ENCODE data around the gene SLC39A7. TPM values are rescaled to one million over a fixed set of nuclear protein-coding genes. Genes with fewer than 3 reads are reported as not detected.

SLC39A7 gene
- total RNA-seq, 1 experiment from 2014 or later, result 130 TPM

GRCh38 chr6:33167374-33168283, 33.0 kb upstream of the SLC39A7 start:
- Histone ChIP-seq H3K27ac (ENCODE audit: low read depth, low read length) (no peak overlapping the region), H3K9ac (ENCODE audit: low read length) (no peak overlapping the region), H3K79me2 (ENCODE audit: insufficient read depth, low read length) (no peaks in the 10 kb centered on the region), H3K9me3 (ENCODE audit: control insufficient read depth in 1 of 2, insufficient read depth in 1 of 2, low read depth in 1 of 2, low read length in 2 of 2) (no peaks in the 10 kb centered on the region), H3K4me1 (ENCODE audit: control insufficient read depth in 1 of 2, insufficient read depth in 2 of 2, low read length in 2 of 2) (peaks cover 0 to 3% of the 10 kb centered on the region in 2 experiments; a peak in 2 of 4 replicates), H4K20me1 (ENCODE audit: insufficient read depth) (no peaks in the 10 kb centered on the region), H3K4me2 (ENCODE audit: low read length) (no peak overlapping the region), H3K4me3 (replicated peaks in 1 of 2; ENCODE audit: low read depth in 1 of 2, low read length in 2 of 2) (no peak overlapping the region), H3K9me2 (ENCODE audit: insufficient read depth) (no peaks in the 10 kb centered on the region), H3K36me3 (ENCODE audit: control insufficient read depth in 1 of 2, insufficient read depth in 2 of 2, low read length in 2 of 2) (no peaks in the 10 kb centered on the region), H2AFZ (ENCODE audit: low read depth, low read length, poor library complexity, severe bottlenecking) (no peak overlapping the region), H3K27me3 (ENCODE audit: insufficient read depth, low read length) (no peaks in the 10 kb centered on the region)
- intact Hi-C loops (cut with micrococcal nuclease), result no loop called here
- DNase-seq (ENCODE audit: low read depth, low spot score), result no peak
- RAD21 ChIA-PET (ENCODE audit: low non-redundant PET in 1 of 2, low total read pairs in 2 of 2, uncharacterized antibody in 2 of 2, unreplicated experiment in 2 of 2), result no interaction called here
- POLR2A ChIA-PET, result no interaction called here
- ATAC-seq, result no peak
- CTCF ChIA-PET, result no interaction called here
- no peak for TF ChIP-seq FOSL1 (IDR thresholded peaks at IDR 0.05; ENCODE audit: low read depth)
- no peak for TF ChIP-seq TCF7L2 (IDR thresholded peaks at IDR 0.05; ENCODE audit: borderline replicate concordance, extremely low read depth, insufficient read depth, insufficient read length)
- TF ChIP-seq ZFX (IDR thresholded peaks at IDR 0.05), result no peak
- no peak for TF ChIP-seq EZH2 (IDR thresholded peaks at IDR 0.05)
- no peak for TF ChIP-seq SIN3A (IDR thresholded peaks at IDR 0.05; ENCODE audit: low read depth)
- TF ChIP-seq RAD21 (IDR thresholded peaks at IDR 0.05; ENCODE audit: low read depth), result no peak
- no peak for TF ChIP-seq CBX3 (IDR thresholded peaks at IDR 0.05; ENCODE audit: low read depth)
- TF ChIP-seq ZNF274 (IDR thresholded peaks at IDR 0.05; ENCODE audit: low read depth, low read length), result no peak
- no peak for TF ChIP-seq CEBPB (IDR thresholded peaks at IDR 0.05; ENCODE audit: low read depth)
- TF ChIP-seq MAX (IDR thresholded peaks at IDR 0.05), result no peak
- TF ChIP-seq CTCF (IDR thresholded peaks at IDR 0.05 in 2 of 3, conservative IDR thresholded peaks at IDR 0.05 in 1 of 3; ENCODE audit: borderline replicate concordance in 1 of 3, insufficient read depth in 1 of 3, low read depth in 2 of 3, low read length in 2 of 3), result no peak
- BruUV-seq (replicated peaks), result no TSS peak
